Measurements from ENCODE around the gene SLC34A1. TPM values are rescaled to one million over a fixed set of nuclear protein-coding genes. Genes with fewer than 3 reads are reported as not detected.
A peak's percentile ranks its signal among the peaks of the same experiment; 100 is the strongest.

The SLC34A1 gene
- polyA plus RNA-seq, 3 donors, result not detected

GRCh38 chr5:177354711-177355110, 29.5 kb upstream of the SLC34A1 start:
- peak overlapping the region; percentile 26 to 69 (median 52) for H3K27ac Mint-ChIP-seq
- H3K36me3 Mint-ChIP-seq, result peaks cover 11 to 21% of the 10 kb centered on the region in 2 donors
- DNase-seq, result peak in 2 of 3 donors; percentile 41 to 57
- Histone ChIP-seq H3K4me3 (replicated peaks in 1 of 3; ENCODE audit: low read depth in 2 of 3, low read length in 3 of 3) (peak overlapping the region in 1 of 3 experiments; percentile 34), H3K4me2 (replicated peaks; ENCODE audit: extremely low read depth, low read length, poor library complexity, severe bottlenecking) (peak overlapping the region; percentile 35), H4K20me1 (ENCODE audit: insufficient read depth, low read length) (peaks cover 32% of the 10 kb centered on the region), H3K27ac (ENCODE audit: low read depth in 1 of 2, low read length in 2 of 2) (peak overlapping the region; percentile 17 to 47), H3K9me3 (replicated peaks in 1 of 2; ENCODE audit: control insufficient read depth in 1 of 2, insufficient read depth in 1 of 2, low read length in 2 of 2) (peaks cover 0 to 7% of the 10 kb centered on the region in 2 donors), H2AFZ (ENCODE audit: insufficient read depth, low read depth, low read length, poor library complexity, severe bottlenecking) (peak overlapping the region; percentile 39), H3K9ac (ENCODE audit: insufficient read depth, low read length, poor library complexity, severe bottlenecking) (no peak overlapping the region), H3K79me2 (ENCODE audit: insufficient read depth, low read length) (peaks cover 44% of the 10 kb centered on the region), H3K27me3 (ENCODE audit: control insufficient read depth in 2 of 2, insufficient read depth in 2 of 2, low read length in 2 of 2) (no peaks in the 10 kb centered on the region), H3K36me3 (replicated peaks in 1 of 2; ENCODE audit: control insufficient read depth in 1 of 2, insufficient read depth in 2 of 2, low read length in 2 of 2) (peaks cover 4 to 5% of the 10 kb centered on the region in 2 donors), H3K4me1 (ENCODE audit: control insufficient read depth in 1 of 2, insufficient read depth in 2 of 2, low read length in 2 of 2) (peaks cover 88 to 95% of the 10 kb centered on the region in 2 donors)
- peaks cover 85% of the 10 kb centered on the region for H3K4me1 Mint-ChIP-seq
- 67% methylated on average over 3 of the region's 3 CpGs for WGBS (ENCODE audit: insufficient coverage)
- peaks cover 3 to 11% (median 7%) of the 10 kb centered on the region in 7 donors for H3K9me3 Mint-ChIP-seq
- no peak for TF ChIP-seq CTCF (IDR thresholded peaks at IDR 0.05)
- peaks cover 0 to 2% (median 1%) of the 10 kb centered on the region in 3 donors for H3K27me3 Mint-ChIP-seq (ENCODE audit: low read depth in 3 of 3)
- intact Hi-C loops (cut with micrococcal nuclease), result loop anchor here in 1 of 2 donors (5.0 kb wide), 1 partner anchor 47 kb away; no protein-coding TSS in a partner anchor
- H3K4me3 Mint-ChIP-seq, result peak overlapping the region in 1 of 2 donors; percentile 63

- H3K9me3 Mint-ChIP-seq, result peaks cover 3 to 11% (median 7%) of the 10 kb centered on the region in 7 donors
- peaks cover 88 to 95% of the 10 kb centered on the region in 2 donors for H3K4me1 ChIP-seq (ENCODE audit: control insufficient read depth in 1 of 2, insufficient read depth in 2 of 2, low read length in 2 of 2)
- no peak for TF ChIP-seq CTCF (IDR thresholded peaks at IDR 0.05)
- peaks cover 13 to 24% of the 10 kb centered on the region in 2 donors for H3K36me3 Mint-ChIP-seq
- H3K79me2 ChIP-seq (ENCODE audit: insufficient read depth, low read length), result peaks cover 44% of the 10 kb centered on the region
- no peak overlapping the region for H2AFZ ChIP-seq (ENCODE audit: insufficient read depth, low read depth, low read length, poor library complexity, severe bottlenecking)
- peaks cover 0 to 2% (median 1%) of the 10 kb centered on the region in 3 donors for H3K27me3 Mint-ChIP-seq (ENCODE audit: low read depth in 3 of 3)
- peaks cover 85% of the 10 kb centered on the region for H3K4me1 Mint-ChIP-seq
- peaks cover 32% of the 10 kb centered on the region for H4K20me1 ChIP-seq (ENCODE audit: insufficient read depth, low read length)
- peak overlapping the region; percentile 35 for H3K4me2 ChIP-seq (replicated peaks; ENCODE audit: extremely low read depth, low read length, poor library complexity, severe bottlenecking)
- peak overlapping the region in 5 of 7 donors; percentile 26 to 68 (median 42) for H3K27ac Mint-ChIP-seq
- peak overlapping the region in 1 of 3 experiments; percentile 34 for H3K4me3 ChIP-seq (replicated peaks in 1 of 3; ENCODE audit: low read depth in 2 of 3, low read length in 3 of 3)
- WGBS (ENCODE audit: insufficient coverage), result no CpG with 5 or more reads among the region's 1 CpG
- H3K9ac ChIP-seq (ENCODE audit: insufficient read depth, low read length, poor library complexity, severe bottlenecking), result no peak overlapping the region
- no peak overlapping the region for H3K4me3 Mint-ChIP-seq
- peaks cover 0 to 7% of the 10 kb centered on the region in 2 donors for H3K9me3 ChIP-seq (replicated peaks in 1 of 2; ENCODE audit: control insufficient read depth in 1 of 2, insufficient read depth in 1 of 2, low read length in 2 of 2)
- no peaks in the 10 kb centered on the region for H3K27me3 ChIP-seq (ENCODE audit: control insufficient read depth in 2 of 2, insufficient read depth in 2 of 2, low read length in 2 of 2)
- intact Hi-C loops (cut with micrococcal nuclease), result no loop called here
- peak overlapping the region; percentile 17 to 47 for H3K27ac ChIP-seq (ENCODE audit: low read depth in 1 of 2, low read length in 2 of 2)
- DNase-seq, result no peak
- H3K36me3 ChIP-seq (replicated peaks in 1 of 2; ENCODE audit: control insufficient read depth in 1 of 2, insufficient read depth in 2 of 2, low read length in 2 of 2), result peaks cover 2 to 6% of the 10 kb centered on the region in 2 donors
These were observed 28.9 kb upstream of the SLC34A1 start for GRCh38 chr5:177355162-177355867.

Measured in CD14-positive monocyte (primary cell).